ENCODE measurements around the gene PSEN1.

PSEN1 gene

GRCh38 chr14:73239393-73240241 lies 103.3 kb downstream of the PSEN1 start:
- peak; percentile 26 for DNase-seq (ENCODE audit: low read depth)

- DNase-seq (ENCODE audit: low read depth) = no peak
Observed at GRCh38 chr14:73240816-73241480, 104.6 kb downstream of the PSEN1 start.

- DNase-seq (ENCODE audit: low read depth) = no peak
Observed at GRCh38 chr14:73241481-73242165, 105.3 kb downstream of the PSEN1 start.

GRCh38 chr14:73242357-73242901 lies 106.1 kb downstream of the PSEN1 start:
- DNase-seq (ENCODE audit: low read depth) = no peak

GRCh38 chr14:73243341-73243740 lies 107.0 kb downstream of the PSEN1 start:
- DNase-seq (ENCODE audit: low read depth) = no peak

- no peak for DNase-seq (ENCODE audit: low read depth)
Observed at GRCh38 chr14:73243748-73244147, 107.4 kb downstream of the PSEN1 start.

GRCh38 chr14:73244541-73245290 lies 108.4 kb downstream of the PSEN1 start:
- no peak for DNase-seq (ENCODE audit: low read depth)

- DNase-seq (ENCODE audit: low read depth) = no peak
Observed at GRCh38 chr14:73245480-73246325, 109.4 kb downstream of the PSEN1 start.

- no peak for DNase-seq (ENCODE audit: low read depth)
Observed at GRCh38 chr14:73246387-73247150, 110.3 kb downstream of the PSEN1 start.

GRCh38 chr14:73248108-73248868 lies 112.0 kb downstream of the PSEN1 start:
- peak; percentile 23 for DNase-seq (ENCODE audit: low read depth)

GRCh38 chr14:73249108-73249507 lies 112.8 kb downstream of the PSEN1 start:
- no peak for DNase-seq (ENCODE audit: low read depth)

- no peak for DNase-seq (ENCODE audit: low read depth)
Observed at GRCh38 chr14:73249564-73250316, 113.4 kb downstream of the PSEN1 start.

GRCh38 chr14:73250317-73250713 lies 114.0 kb downstream of the PSEN1 start:
- no peak for DNase-seq (ENCODE audit: low read depth)

- DNase-seq (ENCODE audit: low read depth) = no peak
Observed at GRCh38 chr14:73250781-73251500, 114.6 kb downstream of the PSEN1 start.

GRCh38 chr14:73251516-73252215 lies 115.4 kb downstream of the PSEN1 start:
- no peak for DNase-seq (ENCODE audit: low read depth)

- DNase-seq (ENCODE audit: low read depth) = no peak
Observed at GRCh38 chr14:73252491-73253322, 116.4 kb downstream of the PSEN1 start.

- DNase-seq (ENCODE audit: low read depth) = no peak
Observed at GRCh38 chr14:73253323-73253610, 117.0 kb downstream of the PSEN1 start.

Measured in non-pigmented ciliary epithelial cell (primary cell).